ENCODE data around the gene RUNX2. TPM values are rescaled to one million over a fixed set of nuclear protein-coding genes. Genes with fewer than 3 reads are reported as not detected.

Gene RUNX2
- total RNA-seq, 2 experiments from 2014 or later, result 0.27 to 0.44 TPM

GRCh38 chr6:45574014-45574461 is 245.9 kb downstream of the RUNX2 start:
- BruUV-seq (replicated peaks), result no TSS peak
- POLR2A ChIA-PET, result interaction anchor here (1.1 kb wide), 1 partner anchor 21 kb away, joined by 4 read pairs; no protein-coding TSS in a partner anchor
- no peaks in the 10 kb centered on the region for H3K36me3 ChIP-seq (ENCODE audit: insufficient read depth, low read length)
- no peaks in the 10 kb centered on the region for H3K79me2 ChIP-seq (ENCODE audit: insufficient read depth, low read depth, low read length)
- H3K9me3 ChIP-seq (ENCODE audit: low read length), result no peaks in the 10 kb centered on the region
- TF ChIP-seq CTCF (conservative IDR thresholded peaks at IDR 0.05; ENCODE audit: low read length) (no peak), EZH2phosphoT487 (IDR thresholded peaks at IDR 0.05; ENCODE audit: borderline replicate concordance, low read depth, low read length) (no peak)
- no peaks in the 10 kb centered on the region for H3K4me1 ChIP-seq (ENCODE audit: insufficient read depth, low read length, poor library complexity, severe bottlenecking)
- H4K20me1 ChIP-seq (ENCODE audit: insufficient read depth, low read length), result no peaks in the 10 kb centered on the region
- CTCF ChIA-PET (ENCODE audit: unreplicated experiment), result no interaction called here
- no peak overlapping the region for H3K4me2 ChIP-seq (ENCODE audit: low read length)
- no peaks in the 10 kb centered on the region for H3K9me2 ChIP-seq (ENCODE audit: insufficient read depth, low read length)
- H2AFZ ChIP-seq (ENCODE audit: low read length), result no peak overlapping the region
- no peak overlapping the region for H3K4me3 ChIP-seq (ENCODE audit: low read depth, low read length, poor library complexity, severe bottlenecking)
- H3K27ac ChIP-seq (ENCODE audit: low read depth, low read length, poor library complexity, severe bottlenecking), result no peak overlapping the region
- intact Hi-C loops (cut with micrococcal nuclease; ENCODE audit: unreplicated experiment), result no loop called here
- no peak for DNase-seq (ENCODE audit: low spot score)

GRCh38 chr6:45574885-45575284 is 246.8 kb downstream of the RUNX2 start:
- intact Hi-C loops (cut with micrococcal nuclease; ENCODE audit: unreplicated experiment), result no loop called here
- no peak overlapping the region for H2AFZ ChIP-seq (ENCODE audit: low read length)
- ChIA-PET POLR2A (interaction anchor here (1.1 kb wide), 1 partner anchor 21 kb away, joined by 4 read pairs; no protein-coding TSS in a partner anchor), CTCF (ENCODE audit: unreplicated experiment) (no interaction called here)
- no peak overlapping the region for H3K27ac ChIP-seq (ENCODE audit: low read depth, low read length, poor library complexity, severe bottlenecking)
- no peaks in the 10 kb centered on the region for H3K4me1 ChIP-seq (ENCODE audit: insufficient read depth, low read length, poor library complexity, severe bottlenecking)
- no peak overlapping the region for H3K4me3 ChIP-seq (ENCODE audit: low read depth, low read length, poor library complexity, severe bottlenecking)
- no peaks in the 10 kb centered on the region for H3K9me2 ChIP-seq (ENCODE audit: insufficient read depth, low read length)
- no peaks in the 10 kb centered on the region for H3K79me2 ChIP-seq (ENCODE audit: insufficient read depth, low read depth, low read length)
- no peak for TF ChIP-seq EZH2phosphoT487 (IDR thresholded peaks at IDR 0.05; ENCODE audit: borderline replicate concordance, low read depth, low read length)
- H3K36me3 ChIP-seq (ENCODE audit: insufficient read depth, low read length), result no peaks in the 10 kb centered on the region
- no peak for DNase-seq (ENCODE audit: low spot score)
- no TSS peak for BruUV-seq (replicated peaks)
- H3K4me2 ChIP-seq (ENCODE audit: low read length), result no peak overlapping the region
- H4K20me1 ChIP-seq (ENCODE audit: insufficient read depth, low read length), result no peaks in the 10 kb centered on the region
- H3K9me3 ChIP-seq (ENCODE audit: low read length), result no peaks in the 10 kb centered on the region

- Histone ChIP-seq H3K4me2 (ENCODE audit: low read length) (no peak overlapping the region), H3K4me3 (ENCODE audit: low read depth, low read length, poor library complexity, severe bottlenecking) (no peak overlapping the region), H2AFZ (ENCODE audit: low read length) (no peak overlapping the region), H3K27ac (ENCODE audit: low read depth, low read length, poor library complexity, severe bottlenecking) (no peak overlapping the region), H3K9me2 (ENCODE audit: insufficient read depth, low read length) (no peaks in the 10 kb centered on the region), H3K9me3 (ENCODE audit: low read length) (no peaks in the 10 kb centered on the region), H3K4me1 (ENCODE audit: insufficient read depth, low read length, poor library complexity, severe bottlenecking) (no peaks in the 10 kb centered on the region), H3K79me2 (ENCODE audit: insufficient read depth, low read depth, low read length) (no peaks in the 10 kb centered on the region), H3K36me3 (ENCODE audit: insufficient read depth, low read length) (no peaks in the 10 kb centered on the region), H4K20me1 (ENCODE audit: insufficient read depth, low read length) (no peaks in the 10 kb centered on the region)
- DNase-seq (ENCODE audit: low spot score), result no peak
- intact Hi-C loops (cut with micrococcal nuclease; ENCODE audit: unreplicated experiment), result no loop called here
- TF ChIP-seq CTCF (conservative IDR thresholded peaks at IDR 0.05; ENCODE audit: low read length) (no peak), EZH2phosphoT487 (IDR thresholded peaks at IDR 0.05; ENCODE audit: borderline replicate concordance, low read depth, low read length) (no peak)
- ChIA-PET CTCF (ENCODE audit: unreplicated experiment) (no interaction called here), POLR2A (interaction anchor here (1.0 kb wide), 1 partner anchor 81 kb away, joined by 3 read pairs; no protein-coding TSS in a partner anchor)
- BruUV-seq (replicated peaks), result no TSS peak
Observed at GRCh38 chr6:45576648-45577624, 248.8 kb downstream of the RUNX2 start.

Measured in OCI-LY7 (cell line).